Midbrain (tissue), 1 donor: ENCODE measurements around the gene PUS1.
A peak's percentile ranks its signal among the peaks of the same experiment; 100 is the strongest.

Experiments
- DNase-seq: peaks from one replicate; lab custom pipeline; 2025; lab: John Stamatoyannopoulos, UW

PUS1 gene

DNA sequence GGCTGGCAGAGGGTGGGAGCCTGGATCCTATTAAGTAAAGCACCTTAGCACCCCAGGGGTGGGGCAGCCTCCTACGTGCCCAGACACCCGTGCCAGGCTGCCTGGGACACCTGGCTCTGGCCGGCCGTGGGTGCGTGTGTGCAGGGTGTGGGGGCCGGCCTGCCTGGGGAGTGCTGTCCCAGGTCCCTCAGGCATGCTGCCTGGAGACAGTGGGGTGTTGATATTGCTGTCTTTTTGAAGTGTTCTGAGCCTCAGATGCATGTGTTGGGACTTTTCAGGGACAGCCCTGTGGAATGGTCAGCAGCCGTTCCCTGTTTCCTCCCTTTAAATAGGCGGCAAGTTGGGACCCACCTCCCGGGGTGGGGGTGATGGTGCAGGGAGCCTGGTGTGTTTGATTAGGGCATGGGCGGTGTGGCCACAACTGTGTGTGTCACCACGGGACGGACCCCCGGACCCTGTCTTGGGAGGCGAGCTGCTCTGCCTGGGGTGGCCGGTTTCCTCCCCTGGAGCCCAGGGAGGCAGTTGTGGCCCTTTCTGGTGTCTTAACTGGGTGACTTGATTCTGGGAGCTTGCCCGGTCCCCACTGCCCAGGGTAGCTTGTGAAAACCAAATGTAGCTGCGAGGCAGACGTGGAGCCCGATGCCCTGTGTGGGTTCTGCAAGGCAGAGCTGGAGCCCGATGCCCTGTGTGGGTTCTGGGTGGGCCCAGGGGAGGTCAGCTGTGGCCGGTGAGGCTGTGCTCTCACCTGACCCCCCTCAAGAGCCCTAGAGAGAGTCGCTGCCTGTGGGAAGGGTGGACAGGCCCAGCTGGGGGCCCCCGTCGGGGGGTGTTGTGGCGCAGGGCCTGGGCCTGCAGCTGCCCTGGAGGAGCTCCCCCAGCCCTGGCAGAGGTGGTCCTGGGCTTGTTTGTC is 26.5 kb upstream of the PUS1 start:
- DNase-seq, result no peak

DNA sequence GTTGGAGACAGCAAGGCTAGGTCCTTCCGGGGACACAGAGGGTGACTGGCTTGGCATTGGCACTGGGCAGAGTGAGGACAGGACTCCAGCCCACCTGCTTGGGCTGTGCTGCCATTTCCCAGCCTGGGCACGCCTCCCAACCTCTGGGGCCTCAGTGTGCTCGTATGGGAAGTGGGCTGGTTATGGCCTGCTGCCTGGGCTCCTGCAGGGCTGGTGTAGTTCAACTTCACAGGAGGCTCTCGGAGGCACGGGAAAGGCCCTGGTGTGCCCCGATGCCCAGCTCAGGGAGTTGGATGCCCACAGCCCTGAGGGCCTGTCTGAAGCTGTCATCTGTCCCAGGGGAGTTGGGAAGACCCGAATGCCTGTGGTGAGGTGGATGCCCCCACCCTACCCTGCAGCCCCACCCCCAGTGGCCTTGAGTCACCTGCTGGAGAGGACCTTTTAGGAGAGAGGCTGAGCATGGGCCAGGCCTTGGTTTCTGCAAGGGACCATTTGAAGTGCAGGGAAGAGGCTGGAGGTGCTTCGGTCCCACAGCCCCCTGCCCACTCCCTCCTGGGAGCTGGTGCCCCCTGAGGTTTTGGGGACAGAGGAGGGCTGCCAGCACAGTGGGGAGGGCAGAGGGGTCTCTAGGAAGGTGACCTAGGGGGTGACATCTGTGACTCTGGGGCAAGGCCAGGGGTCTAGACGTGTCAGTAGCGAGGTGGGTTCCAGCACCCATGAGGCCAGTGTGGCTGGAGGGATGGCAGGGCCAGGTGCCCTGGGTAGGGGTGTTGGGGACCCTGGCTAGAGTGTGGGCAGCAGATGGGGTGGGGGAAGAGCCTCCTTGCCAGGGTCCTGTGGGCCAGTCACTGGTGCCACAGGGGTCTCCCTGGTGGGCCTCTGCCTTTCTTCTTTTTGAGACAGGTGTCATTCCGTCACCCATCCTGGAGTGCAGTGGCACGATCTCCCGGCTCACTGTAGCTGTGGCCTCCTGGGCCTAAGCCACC is 25.5 kb upstream of the PUS1 start:
- no peak for DNase-seq

DNA sequence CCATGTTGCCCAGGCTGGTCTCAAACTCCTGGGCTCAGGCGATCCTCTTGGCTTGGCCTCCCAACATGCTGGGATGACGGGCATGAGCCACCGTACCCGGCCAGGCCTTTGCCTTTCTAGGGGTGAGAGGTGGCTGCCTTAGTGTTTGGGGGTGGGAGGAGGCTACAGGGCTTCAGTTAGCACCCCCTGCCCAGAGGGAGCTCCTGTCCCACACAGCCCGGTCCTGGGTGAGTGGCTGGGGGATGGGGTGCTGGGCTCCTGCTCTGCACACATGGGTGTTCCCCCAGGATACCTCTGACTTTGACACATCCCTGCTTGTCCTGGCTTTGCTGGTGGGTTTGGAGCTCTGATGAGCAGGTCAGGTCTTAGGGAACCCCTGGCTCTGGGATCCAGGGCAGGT is 24.7 kb upstream of the PUS1 start:
- DNase-seq, result no peak

DNA sequence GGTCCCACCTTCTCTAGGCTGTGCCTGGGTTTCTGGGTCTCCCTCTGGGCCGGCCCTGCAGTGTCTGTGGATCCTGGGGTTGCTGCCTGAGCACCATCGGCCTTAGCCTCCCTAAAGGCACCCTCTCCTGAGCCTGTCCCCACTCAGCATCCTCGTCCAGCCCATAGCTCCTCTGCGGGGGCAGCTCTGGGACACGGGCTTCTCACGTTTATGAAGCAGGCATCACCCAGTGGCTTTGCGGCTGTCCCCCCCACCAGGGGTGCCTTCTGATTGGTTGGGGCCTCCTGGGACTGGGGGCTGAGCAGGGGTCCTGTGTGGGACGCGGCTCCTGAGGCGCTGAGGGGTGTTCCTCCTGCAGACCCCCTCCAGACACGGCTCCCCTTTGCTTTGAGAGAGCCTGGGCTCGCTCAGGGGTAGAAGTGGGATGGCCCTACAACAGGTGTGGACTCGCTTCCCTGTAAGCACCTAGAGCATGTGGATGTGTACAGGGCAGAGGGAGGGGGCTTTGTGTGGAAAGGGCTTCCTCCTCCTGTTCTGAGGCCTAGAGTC is 23.9 kb upstream of the PUS1 start:
- DNase-seq, result no peak

DNA sequence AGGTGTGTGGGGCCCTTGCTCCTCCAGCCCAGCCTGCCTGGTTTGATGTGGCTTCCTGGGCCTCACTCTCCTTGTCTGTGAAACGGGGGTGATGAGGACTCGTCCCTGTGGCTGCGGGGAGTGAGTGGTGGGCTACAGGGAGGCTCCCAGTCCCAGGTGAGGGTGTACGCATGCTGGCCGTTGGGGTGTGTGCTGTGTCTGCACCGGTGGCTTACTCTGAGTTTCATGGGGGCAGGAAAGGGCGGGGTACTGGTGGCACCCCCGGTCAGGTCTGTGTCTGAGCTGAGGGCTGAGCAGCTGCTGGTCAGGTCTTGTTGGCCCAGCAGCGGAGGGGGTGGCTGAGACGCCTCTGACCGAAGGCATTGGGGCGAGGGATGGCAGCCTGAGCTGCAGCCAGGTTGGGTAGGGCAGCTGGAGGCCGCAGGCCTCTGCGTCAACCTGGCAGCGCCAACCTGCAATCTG is 23.4 kb upstream of the PUS1 start:
- no peak for DNase-seq

DNA sequence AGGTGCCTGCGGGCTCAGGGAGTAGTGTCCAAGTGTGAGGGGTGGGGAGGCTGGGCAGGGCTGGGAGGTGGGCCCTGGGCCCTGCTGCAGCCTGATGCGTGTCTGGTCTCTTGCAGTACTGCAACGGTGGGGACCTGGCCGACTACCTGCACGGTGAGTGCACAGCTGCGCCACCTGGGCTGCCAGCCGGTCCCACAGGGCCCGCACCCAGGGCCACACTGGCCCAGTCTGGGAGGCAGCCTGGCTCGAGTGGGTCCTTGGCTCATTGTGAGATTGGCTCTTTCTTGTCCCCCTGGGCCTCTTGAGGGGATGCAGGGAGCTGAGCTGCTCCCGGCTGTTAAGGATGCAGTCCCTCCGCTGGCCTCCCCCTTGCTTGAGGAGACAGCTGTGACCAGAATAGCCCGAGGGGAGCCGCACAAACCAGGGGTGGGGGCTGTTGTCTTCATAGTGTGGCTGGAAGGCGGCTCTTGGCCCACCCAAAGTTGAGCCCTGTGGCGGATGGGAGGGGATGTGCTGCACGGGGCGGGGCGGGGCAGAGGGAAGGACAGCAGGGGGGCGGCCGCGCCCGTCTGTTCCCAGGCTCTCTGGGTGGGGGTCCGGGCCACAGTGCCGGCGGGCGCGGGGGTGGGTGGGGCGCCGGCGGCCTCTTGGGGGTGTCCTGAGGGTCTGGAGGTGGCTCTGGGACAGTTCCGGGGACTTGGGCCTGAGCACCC is 21.5 kb upstream of the PUS1 start:
- no peak for DNase-seq

DNA sequence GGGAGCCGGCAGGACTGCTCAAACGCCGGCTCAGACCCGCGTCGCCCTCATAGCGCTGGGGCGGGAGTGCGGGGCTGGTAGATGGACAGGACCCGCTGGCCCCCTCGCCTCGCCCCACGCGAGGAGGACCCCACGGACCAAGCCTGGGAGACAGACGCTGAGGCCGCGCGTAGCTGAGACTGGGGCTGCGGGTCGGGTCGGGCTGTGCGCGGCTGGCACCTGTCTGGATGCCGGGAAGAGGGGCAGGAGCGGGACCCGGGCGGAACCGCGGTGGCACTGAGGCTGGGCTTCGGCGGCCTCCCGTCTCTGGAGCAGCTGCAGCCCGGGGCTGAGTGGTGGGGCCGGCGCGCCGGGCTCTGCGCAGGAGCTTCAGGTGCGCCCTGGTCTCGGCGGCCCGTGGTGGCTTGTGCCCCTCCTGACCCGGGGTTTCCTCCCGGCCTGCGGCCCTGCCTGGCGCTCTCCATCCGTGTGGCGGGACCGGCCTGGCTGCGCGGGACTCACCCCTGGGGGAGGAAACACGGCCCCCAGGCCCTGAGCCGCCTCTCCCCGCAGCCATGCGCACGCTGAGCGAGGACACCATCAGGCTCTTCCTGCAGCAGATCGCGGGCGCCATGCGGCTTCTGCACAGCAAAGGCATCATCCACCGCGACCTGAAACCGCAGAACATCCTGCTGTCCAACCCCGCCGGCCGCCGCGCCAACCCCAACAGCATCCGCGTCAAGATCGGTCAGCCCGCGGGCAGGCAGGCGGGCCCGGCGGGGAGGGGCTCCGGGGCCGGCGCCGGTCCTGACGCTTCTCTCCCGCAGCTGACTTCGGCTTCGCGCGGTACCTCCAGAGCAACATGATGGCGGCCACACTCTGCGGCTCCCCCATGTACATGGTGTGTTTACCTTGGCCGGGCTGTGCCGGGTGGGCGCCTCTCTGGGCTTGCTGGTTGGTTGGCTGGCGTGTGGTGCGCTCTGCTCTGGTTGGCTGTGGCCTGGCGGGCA is 20.7 kb upstream of the PUS1 start:
- DNase-seq, result no peak

DNA sequence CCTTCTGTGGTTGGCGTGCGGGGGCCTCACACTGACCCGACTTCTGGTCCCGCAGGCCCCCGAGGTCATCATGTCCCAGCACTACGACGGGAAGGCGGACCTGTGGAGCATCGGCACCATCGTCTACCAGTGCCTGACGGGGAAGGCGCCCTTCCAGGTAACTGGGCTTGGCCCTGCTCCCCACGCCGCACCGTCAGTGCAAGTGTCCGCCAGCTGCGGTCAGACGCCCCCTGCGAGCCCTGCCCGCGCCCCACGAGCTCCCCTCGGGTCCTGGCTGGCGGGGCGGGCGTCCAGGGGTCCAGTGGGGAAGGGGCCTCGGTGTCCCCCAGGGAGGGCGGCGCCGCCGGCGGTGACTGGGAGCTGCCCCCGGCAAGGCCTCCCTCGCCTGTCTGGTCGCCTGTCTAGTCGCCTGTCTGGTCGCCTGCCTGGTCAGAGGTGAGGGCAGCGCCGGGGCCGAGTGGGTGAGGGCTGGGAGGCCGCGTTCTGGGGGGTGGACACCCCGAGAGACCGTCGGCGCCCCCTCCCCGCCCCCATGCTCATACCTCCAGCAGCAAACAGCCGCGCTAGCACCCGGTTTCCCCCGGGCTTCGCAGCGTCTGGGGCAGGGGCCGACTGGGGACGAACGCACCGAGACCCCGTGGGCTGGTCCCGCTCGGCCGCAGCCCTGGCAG is 19.9 kb upstream of the PUS1 start:
- DNase-seq, result no peak

DNA sequence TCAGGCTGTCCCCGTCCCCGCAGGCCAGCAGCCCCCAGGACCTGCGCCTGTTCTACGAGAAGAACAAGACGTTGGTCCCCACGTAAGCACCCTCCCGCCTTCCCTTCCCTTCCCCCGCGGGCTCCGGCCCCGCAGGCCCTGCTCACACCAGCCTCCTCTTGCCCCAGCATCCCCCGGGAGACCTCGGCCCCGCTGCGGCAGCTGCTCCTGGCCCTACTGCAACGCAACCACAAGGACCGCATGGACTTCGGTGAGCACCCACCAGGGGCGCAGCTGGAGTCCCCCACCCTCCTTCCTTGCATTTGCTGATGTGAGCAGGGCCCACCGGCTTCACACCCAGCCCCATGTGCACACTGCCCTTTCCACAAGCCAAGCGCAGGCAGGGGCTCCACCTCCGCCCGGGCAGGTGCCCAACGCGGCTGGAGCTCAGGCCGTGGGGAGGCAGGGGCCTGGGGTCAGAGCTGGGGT is 19.3 kb upstream of the PUS1 start:
- DNase-seq, result no peak

DNA sequence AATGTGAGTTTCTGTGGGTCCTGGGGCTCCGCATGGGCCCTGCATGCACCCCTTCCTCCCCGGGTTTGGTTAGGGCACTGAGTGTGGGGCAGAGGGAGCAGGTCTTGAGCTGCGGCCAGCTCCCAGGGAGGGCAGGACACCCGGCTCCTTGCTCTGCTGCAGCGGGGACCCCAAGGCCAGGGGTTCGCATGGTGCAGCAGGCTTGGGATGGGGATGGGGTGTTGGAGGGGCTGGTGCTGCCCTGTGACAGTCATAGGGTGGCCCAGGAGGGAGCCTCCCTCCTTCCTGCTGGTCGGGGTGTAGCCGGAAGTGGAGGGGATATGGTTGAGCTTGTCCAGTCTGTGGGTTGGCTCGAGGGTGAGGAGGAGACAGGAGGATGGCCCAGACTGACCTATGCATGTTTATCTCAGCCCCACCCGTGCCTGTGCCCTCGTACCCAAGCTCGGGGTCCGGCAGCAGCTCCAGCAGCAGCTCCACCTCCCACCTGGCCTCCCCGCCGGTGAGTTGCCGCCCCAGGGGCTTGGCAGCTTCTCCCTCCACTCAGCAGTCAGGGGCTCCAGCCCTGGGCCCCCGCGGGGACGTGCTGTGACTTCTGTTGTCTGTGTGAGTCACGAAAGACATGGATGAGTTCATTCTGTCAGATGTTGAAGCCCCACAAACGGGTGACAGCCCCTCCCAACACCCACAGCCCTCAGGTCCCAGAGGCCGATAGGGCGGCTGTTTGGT is 18.6 kb upstream of the PUS1 start:
- no peak for DNase-seq

DNA sequence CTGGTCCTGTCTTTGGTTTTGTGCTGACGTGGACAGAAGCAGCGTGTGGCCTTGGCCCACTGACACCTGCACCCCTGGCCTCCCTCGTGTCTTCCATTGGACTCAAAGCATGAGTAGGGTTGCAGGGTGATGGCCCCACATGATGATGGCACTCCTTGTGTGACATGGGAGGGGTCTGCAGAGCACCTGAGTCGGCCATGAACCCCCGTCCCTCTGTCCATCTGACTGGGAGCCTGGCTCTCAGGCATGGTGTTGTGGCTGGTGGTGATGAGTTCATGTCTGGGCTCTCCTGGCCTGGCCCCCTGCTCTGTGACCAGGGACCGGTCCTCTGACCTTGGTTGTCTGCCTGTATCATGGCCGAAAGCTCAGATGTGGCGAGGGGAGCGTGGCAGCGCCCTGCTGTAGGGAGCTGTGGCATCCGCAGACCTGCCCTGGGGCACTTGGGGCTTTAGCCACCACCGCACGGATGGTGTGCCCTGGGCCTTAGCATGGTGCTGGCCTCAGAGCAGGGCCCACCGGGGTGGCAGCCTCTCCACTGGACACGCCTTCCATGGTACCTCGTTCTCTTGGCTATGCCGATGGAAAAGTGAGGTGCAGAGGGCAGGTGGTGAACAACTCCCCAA is 17.9 kb upstream of the PUS1 start:
- DNase-seq, result no peak

DNA sequence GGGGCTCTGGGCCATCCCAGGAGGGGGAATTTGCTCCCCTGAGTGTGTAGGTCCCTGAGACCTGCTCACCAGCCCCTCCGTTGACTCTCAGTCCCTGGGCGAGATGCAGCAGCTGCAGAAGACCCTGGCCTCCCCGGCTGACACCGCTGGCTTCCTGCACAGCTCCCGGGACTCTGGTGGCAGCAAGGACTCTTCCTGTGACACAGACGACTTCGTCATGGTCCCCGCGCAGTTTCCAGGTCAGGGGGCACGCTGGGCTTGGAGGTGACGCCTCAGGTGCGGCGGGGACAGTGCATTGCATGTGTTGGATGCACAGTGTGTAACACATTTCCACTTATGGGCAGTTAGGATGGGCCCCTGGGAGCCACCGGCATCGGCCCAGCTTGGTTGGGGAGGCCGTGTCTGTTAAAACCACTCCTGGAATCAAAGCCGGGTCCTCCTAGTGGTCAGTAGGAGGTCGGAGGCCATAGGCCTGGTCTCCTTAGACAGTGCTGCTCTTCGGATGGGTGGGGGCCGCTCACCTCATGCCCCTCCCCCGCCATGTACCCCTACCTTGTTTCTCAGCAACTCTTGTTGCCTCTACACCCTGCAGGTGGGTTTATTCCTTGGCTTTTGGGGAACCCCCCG is 17.1 kb upstream of the PUS1 start:
- DNase-seq, result no peak

DNA sequence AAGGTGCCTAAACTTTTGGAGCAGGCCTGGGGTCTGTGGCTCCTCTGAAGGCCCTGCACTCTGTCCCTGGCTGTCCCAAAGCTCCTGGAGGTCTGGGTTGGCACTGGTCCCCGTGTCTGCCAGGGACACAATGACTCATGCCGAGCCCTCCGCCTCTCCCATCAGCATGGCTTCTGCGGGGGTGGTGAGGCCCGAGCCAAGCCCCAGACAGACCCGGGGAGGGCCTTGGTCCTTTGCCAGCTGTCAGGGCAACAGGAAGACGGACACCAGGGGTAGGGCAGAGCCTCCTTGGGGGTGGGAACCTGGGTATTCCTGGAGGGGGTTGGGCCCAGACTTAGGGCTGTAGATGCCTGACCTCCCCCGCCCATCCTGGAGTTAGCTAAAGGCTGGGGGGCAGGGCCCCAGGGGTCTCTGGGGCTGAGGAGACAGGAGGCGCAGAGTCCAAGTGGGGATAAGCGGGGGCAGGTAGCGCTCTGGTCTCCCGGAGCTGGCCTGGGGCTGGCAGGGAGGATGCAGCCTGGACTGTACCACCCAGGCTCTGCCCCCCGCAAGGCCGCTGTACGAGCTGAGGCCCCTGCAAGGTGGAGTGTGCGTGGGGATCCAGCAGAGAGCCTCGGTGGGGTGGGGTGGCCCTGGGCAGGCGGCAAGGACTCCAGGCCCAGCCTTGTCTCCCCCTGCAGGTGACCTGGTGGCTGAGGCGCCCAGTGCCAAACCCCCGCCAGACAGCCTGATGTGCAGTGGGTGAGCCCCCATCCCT is 16.4 kb upstream of the PUS1 start:
- DNase-seq, result peak; percentile 9

DNA sequence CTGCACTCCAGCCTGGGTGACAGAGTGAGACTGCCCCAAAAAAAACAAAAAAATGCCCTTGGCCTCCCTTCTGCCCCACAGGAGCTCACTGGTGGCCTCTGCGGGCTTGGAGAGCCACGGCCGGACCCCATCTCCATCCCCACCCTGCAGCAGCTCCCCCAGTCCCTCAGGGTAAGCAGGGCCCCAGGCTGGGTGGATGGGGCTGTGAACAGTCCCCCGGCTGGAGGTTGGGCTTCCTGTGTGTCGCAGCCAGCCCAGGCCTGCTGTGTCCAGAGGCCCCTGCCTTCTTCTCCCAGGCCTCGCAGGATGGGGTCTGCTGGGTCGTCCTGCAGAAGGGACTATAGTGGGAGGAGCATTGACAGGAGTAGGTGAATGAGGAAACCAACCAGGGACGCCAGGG is 15.4 kb upstream of the PUS1 start:
- no peak for DNase-seq

DNA sequence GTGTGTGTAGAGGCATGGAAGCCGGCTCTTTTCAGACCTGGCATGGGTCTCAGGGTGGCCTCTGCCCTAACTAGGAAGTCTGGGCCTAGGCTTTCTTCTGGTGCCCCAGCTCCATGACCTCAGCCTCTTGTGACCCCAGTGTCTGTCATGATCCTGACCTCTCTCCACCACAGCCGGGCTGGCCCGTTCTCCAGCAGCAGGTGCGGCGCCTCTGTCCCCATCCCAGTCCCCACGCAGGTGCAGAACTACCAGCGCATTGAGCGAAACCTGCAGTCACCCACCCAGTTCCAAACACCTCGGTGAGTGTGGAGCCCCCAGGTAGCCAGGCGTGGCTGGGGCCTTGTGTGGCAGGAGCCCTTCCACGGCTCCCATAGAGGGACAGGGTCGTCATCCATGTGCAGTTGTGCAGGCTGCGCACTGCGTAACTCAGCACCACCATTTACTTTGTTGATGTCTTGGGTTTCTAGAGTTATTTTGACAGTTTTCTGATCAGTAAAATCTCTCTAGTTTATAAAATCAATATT is 14.8 kb upstream of the PUS1 start:
- no peak for DNase-seq

DNA sequence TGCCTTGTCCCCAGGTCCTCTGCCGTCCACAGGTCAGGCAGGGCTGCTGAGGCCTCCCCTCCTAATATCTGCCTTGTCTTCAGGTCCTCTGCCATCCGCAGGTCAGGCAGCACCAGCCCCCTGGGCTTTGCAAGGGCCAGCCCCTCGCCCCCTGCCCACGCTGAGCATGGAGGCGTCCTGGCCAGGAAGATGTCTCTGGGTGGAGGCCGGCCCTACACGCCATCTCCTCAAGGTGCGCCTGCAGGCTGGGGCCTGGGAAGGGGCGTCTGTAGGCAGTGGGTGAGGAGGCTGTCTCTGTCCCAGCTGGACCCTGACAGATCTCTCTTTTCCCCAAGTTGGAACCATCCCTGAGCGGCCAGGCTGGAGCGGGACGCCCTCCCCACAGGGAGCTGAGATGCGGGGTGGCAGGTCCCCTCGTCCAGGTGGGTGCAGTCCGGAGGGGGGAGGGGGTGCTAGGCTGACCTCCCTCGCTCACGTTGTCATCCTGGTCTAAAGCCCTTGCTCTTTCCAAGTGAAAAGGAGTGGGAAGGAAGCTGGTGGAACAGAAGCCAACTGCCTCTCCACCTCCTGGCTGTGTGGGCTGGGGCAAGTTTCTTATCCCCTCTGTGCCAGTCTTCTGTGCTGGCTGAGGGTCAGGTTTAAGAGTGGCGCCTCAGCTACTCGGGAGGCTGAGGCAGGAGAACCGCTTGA is 13.9 kb upstream of the PUS1 start:
- DNase-seq, result no peak

DNA sequence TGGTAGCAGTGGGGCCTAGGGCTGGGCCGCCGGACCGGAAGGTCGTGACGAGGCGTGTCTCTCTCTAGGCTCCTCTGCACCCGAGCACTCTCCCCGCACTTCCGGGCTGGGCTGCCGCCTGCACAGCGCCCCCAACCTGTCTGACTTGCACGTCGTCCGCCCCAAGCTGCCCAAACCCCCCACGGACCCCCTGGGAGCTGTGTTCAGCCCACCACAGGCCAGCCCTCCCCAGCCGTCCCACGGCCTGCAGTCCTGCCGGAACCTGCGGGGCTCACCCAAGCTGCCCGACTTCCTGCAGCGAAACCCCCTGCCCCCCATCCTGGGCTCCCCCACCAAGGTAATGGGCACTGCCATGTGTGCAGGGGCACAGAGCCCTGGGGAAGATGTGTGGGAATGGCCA is 13.3 kb upstream of the PUS1 start:
- no peak for DNase-seq
